ENCODE measurements around the gene CYB5RL. TPM values are rescaled to one million over a fixed set of nuclear protein-coding genes. Genes with fewer than 3 reads are reported as not detected.
"Not testable (repeated sequence)": the region's sequence is repeated elsewhere in the genome, so short reads cannot be mapped to it uniquely, and the experiment has no call there.

CYB5RL gene
- total RNA-seq, 1 donor from 2014 or later = 4.4 TPM

DNA sequence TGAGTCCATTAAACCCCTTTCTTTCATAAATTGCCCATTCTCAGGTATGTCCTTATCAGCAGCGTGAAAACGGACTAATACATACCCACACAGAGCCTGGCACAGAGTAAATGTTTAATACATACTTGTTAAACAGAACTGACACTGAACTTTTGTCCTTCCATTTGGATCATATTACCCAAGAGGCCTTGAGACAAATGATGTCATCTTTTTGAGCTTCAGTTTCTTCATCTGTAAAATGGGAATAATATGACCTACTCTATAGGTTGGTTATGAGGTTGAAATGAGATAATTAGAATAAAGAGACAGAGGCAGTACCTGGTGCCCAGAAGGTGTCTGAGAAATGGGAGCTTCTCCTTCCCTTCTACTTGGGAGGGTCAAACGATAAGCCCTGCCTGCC, 13.8 kb downstream of the CYB5RL start:
- no peak for DNase-seq

DNA sequence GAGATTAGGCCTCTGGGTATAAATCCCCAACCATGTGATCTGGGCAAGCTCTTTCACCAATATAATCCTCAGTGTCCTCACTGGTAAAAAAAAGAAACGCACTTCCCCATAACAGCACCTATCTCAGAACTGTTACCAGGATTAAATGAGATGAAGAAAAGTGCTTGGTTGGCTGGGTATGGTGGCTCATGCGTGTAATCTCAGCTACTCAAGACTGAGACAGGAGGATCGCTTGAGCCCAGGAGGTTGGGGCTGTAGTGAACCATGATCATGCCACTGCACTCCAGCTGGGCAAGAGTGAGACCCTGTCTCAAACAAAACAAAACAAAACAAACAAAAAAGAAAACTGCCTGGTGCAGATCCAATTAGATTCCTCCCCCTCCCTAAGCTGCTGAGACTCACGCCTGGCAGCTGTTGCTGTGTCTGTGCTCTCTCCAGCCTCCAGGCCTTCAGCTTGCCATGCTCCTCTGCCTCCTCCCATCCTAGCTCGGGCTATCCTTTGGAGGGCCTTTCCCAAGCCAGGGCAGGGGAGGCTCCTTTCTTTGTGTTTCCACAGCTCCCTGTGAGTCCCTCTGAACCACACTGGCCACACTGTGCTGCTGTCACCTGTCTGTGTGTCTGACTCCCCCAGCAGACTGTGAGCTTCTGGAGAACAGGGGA, 19.0 kb downstream of the CYB5RL start:
- DNase-seq = no peak

DNA sequence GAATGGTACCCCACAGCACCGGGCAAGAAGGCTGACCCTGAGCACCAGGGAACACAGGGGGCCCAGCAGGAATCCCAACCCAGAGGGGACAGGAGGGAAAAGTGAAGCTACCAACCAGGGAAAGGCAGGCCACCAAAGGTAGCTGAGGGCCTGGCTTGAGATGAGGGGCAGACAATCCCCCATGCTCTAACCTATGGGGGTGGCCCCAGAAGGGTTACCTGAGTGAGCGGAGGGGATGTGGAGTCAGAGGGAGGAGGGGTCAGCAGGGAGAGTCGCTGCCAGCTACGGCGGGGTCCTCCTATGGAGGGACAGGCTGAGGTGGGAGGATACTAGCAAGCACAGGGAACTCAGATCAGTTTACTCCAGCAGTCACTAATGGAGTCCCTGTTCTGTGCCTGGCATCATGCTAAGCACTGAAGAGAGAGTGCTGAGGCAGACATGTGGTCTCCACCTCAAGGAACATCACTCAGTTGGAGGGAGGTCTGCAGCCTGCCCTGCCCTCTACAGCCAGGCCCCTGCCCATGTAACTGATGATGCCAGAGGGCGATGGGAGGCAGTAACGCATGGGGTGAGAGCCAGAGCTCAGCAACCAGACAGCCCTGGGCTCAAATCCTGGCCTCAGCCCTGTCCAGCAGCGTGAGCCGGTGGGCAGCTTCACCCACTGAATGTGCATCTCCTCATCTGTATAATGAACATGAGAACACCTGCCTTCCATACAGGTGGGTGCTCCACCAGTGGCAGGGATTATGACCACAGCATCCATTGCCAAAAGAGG, 21.3 kb downstream of the CYB5RL start:
- DNase-seq = no peak

DNA sequence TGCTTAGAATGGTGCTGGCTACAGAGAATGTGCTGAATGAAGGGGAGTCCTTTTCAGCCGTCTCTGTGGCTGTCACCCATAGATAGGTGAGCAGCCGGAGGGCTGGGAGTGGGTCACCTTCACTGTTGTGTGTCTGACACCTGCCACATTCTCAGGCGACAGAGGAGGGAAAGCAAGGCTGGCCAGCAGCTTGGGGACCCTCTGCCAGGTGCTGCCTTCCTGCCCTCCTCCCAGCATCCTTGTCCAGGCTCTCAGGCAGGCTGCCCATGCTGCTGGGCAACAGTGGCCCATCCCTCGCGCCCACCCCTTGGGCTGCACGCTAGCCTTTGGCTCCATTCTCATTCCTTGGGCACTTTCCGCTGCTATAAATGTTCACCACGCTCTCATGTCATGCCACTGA, 22.1 kb downstream of the CYB5RL start:
- no peak for DNase-seq

DNA sequence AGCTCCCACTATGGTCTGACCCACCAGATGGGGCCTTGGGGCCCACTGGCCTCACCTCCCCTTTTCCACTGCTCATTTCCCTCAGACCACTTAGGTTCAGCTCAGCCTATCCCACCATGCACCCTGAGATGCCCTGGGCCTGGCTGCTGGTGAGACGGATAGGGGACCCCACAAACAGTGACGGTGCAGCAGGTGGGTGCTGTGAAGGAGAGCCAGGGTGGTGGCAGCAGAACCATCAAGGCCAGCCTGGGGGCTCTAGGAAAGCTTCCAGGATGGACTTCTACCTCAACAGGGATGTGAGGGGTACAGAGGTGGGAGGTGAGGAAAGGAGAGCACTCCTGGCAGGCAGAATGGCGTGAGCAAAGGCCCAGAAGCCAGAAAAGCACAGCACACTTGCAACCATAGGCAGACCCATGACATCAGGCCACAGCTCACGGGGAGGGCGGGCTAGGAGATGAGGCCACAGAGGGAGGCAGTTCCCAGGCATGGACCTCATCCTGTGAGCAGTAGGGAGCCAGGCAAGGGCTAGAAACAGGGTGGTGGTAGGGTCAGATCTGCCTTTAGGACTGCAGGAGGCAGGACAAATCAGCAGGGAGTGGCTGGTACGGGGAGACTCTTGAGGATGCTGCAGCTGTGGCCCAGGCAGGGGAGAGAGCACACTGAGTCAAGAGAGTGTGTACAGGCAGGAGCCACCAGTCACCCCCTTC, 23.1 kb downstream of the CYB5RL start:
- DNase-seq = no peak

DNA sequence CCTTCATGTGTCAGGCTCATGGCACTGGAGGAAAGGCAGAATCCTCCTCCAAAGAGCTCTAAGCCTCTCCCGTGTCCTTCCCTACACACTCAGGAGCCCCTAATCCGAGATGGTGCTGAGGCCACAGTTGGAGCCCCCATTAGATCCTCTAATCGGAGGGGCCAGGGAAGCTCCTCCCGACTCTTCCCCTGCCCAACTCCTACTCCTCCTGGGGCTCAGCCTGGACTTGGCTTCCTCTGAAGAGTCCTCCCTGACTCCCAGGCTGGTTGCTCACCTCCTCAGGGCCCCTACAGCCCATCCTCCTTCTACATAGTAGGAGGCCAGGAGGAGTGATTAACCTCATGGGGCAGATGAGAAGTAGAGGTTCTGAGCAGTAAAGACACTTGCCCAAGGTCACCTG, 25.7 kb downstream of the CYB5RL start:
- DNase-seq = no peak

DNA sequence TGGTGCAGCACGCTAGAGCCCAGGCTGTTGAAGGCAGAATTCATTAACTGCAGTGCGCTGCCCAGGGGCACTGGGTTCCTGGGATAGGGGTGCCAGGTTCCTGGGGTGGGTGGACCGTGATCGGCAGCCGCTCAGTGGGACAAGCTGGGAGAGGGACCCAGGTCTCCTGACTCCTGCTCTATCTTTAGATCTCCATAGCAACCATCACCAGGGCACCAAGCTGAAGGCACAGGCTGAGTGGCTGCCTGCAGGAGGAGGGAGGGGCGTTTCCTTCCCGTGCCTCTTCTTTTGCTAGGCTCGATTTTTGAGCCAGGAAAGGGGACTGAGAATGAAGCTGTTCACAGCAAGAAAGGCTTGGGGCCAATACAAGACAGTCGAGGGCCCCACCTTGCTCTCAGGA, 26.1 kb downstream of the CYB5RL start:
- peak; percentile 20 for DNase-seq

DNA sequence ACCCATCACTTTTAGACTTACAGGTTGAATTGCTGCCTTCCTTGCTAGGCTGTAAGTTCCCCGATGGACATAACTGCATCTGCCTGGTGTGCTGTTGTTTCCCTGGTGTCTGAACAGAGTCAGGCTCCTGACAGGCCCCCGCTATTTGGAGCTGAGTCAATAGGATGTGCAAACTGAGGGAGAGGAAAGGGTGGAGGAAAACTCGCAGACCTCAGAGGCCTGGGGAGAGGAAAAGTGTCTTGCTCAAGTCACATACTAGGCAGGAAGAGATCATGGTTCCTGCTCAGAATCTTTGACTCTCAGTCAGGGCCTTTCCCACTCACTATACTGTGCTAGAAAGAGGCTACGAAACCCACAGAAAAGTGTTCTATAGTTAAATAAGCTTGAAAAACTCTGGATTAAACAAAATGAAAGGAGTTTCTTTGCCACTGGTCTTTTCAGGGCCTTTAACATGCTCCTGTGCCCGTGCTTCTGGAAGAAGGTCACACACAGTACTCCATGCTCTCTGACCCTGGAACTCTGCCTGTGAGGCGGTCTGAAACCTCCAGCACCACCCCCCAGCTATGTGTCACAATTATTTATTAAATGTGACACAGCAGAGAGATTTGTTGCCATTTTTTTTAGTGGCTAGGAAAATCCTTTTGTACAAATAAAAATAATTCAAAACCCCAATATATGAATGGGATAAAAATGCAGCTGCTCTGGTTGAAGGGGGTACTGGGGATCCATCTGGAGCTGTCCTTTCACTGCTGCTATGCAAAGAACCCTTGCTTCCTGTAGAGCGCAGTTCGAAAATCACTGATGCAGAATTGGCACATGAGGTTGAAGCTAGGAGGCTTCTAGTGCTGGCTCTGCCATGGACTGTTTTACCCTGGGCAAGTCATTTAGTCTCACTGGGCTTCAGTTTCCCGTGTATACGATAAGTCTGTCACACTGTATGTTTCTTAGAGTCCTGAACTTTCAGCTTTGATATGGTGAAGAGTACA, 26.9 kb downstream of the CYB5RL start:
- no peak for DNase-seq

DNA sequence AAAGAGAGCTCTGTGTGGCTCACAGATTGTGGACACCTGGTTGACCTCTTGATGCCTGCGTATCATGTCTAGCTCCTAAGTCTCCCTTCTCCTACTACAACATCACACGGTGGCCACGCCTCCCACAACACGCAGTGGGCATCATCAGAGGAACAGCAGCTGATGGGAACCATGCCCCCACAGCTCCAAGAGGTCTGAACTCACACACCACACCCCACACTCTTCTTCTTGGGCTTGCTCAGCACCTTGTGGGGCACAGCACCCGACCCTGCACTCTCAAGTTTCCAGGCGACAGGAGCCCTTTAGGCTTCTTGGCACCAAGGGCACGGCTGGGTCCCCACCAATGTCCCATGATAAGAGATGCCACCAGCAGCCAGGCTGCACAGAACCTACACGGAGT, 28.2 kb downstream of the CYB5RL start:
- DNase-seq = no peak

DNA sequence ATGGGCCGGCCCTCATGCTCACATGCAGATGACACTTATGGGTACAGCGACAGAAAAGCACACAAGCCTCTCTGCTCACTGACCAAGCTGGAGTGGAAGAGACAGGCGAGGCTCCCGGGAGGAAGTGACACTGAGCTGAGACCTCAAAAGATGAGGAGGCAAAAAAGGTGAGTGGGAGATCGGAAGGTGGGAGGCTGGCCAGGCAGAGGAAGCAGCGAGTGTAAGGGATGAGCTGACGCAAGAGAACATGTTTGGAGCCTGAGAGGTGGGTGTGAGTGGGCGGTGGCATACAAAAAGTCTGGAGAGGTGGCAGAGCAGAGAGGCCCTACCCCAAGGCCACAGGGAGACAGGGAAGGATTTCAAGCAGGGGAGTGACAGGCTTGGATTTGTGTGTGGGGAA, 28.8 kb downstream of the CYB5RL start:
- no peak for DNase-seq

DNA sequence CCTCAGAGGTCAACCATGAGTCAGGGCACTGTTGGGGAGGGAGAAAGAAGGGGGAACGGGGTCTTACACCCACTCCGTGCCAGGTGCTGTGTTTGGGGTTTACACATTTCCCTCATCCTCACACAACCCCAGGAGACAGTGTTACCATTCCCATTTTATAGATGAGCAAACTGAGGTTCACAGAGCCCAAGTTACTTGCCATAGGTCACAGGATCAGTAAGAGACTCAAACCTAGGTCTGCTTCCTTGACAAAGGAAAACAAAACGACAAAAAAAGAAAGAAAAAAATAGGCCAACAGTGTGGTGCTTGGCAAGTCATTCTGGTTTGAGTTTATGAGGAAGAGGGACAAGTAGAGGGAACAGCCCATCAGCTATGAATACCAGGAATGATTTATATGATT, 30.8 kb downstream of the CYB5RL start:
- DNase-seq = no peak

DNA sequence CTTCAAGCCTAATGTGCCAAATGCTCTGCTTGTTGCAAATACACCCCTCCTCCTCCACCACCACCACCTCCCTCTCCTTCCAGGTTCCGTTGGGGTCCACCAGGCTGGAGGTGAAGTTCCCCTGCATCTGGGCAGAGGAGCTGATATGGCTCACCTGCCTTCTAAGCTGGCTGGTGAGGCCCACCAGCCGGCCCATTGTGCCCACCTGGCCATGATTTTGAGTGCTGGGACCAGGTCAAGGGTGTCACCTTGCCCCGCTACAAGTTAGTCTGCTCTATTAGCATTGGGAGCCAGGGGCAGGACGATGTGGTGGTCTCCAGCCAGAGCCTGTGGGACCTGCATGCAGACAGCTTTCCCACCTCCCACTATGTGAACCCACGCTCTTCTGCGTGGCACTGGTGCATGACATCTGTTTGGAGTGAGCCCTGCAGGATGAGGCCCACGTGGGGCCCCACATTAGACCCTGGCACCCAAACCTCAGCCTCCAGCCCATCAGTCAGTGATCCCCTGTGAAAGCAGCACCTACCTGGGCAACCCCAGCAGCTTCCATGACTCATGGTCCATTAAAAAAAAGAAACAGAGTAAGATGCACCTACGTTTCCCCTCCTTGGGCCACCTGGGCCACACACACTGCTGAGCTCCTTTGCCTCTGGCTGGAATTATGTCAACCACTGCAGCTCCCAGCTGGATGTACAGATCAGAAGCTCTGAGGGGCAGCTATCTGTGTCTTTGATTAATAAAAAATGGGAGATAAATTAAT, 31.4 kb downstream of the CYB5RL start:
- no peak for DNase-seq

DNA sequence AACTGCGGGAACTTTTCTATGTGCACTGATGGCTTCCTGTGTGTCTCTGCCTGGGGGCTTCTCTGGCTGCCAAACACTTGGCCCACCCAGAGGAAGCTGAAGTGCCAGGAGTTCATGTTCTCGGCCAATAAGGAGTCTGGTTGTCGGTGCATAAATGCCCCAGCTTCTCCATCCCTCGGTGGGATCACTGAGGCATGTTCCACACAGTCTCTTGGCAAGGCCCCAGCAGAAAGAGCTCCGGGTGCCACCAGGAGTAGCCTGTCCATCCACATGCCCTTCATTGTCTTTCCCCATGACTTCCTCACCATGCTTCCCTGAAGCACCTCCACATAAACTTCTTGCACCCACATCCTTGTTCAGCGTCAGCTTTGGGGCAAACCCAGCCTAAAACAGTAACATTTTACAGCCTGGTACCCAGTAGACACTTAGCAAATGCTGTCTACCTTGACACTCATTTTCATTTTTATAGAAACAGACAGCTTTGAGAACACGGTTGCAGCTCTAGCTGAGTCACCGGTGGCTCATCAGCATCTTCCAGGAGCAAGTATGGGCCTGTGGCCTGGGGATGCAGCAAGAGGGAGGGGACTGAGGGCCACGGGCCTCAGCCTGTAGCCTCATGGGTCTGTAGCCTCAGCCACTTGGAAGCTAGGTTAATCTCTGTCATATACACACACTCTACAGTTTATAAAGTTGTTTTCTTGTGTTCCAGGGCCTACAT, 32.2 kb downstream of the CYB5RL start:
- no peak for DNase-seq

DNA sequence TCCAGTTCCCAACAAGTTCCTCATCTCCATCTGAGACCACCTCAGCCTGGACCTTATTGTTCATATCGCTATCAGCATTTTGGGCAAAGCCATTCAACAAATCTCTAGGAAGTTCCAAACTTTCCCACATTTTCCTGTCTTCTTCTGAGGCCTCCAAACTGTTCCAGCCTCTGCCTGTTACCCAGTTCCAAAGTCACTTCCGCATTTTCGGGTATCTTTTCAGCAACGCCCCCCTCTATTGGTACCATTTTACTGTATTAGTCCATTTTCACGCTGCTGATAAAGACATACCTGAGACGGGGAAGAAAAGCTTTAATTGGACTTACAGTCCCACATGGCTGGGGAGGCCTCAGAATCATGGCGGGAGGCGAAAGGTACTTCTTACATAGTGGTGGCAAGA, 33.5 kb downstream of the CYB5RL start:
- DNase-seq = not testable (repeated sequence)

DNA sequence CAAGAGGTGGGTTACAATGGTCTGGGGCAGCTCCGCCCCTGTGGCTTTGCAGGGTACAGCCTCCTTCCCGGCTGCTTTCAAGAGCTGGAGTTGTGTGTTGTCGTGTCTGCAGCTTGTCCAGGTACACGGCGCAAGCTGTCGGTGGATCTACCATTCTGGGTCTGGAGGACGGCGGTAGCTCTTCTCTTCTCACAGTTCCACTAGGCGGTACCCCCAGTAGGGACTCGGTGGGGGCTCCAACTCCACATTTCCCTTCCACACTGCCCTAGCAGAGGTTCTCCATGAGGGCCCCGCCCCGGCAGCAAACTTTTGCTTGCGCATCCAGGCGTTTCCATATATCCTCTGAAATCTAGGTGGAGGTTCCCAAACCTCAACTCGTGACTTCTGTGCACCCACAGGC, 34.7 kb downstream of the CYB5RL start:
- no peak for DNase-seq

DNA sequence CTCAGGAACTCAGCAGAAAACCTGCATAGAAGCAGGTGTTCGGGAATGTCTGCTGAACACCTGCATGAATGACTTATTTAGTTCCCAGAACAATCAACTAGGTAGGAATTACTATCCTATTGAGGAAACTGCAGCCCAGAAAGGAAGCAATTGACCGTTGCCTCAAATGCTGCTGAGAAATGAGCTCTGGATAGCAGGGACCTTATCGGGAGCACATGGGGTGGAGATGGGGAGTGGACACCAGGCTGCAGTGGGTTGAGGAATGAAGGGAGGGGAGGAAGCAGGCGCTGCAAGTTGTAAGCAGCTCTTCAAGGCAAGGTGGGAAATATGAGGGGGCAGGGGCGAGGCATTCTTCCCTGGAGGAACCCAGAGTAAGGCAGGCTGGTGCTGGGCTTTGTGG, 36.3 kb downstream of the CYB5RL start:
- no peak for DNase-seq

DNA sequence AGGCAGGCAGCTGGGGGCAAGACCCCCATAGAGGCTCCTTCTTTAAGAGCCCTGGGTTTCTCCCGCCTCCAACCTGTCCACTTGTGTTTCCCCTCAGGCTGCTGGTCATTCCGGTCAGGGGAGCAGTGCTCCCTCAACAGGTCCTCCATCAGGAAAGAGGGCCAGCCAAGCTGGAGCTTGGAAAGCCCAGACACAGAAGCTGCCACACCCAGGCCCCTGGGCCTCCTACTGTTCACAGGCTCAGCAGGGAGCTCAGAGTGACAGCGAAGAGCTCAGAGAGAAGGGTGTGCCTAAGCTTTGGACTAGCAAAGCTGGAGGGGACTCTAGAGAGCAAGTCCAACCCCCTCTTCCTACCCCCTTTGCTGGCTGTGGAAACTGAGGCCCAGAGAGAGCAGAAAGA, 36.8 kb downstream of the CYB5RL start:
- no peak for DNase-seq

DNA sequence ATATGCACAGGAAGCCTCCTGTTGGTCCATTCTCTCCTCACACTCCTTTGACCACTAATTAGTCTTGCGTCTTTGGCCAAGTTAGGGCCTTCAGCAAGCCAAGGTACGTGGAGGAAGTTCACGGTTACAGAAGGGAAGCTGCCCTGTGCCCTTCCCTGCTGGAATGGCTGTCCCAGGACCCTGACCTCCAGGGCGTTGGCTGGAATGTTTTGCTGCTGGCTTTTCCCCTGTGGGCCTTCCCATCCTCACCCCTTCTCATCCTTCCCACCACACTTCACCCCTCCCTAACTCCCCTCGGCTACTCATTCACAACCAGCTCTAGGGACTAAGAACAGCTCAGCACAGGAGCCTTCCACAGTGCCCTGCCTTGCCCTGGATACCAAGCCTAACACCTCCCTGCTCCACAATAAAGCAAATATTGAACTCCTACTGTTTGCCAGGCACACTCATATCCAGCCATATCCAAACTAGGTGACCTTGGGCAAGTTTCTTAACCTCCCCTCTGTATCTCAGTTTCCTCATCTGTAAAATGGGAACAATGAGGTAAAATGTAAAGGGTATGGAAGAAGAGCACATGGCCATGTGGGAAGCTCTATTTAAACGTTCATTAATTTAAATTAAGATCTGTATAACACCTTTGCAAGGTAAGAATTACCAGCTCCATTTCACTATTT, 38.2 kb downstream of the CYB5RL start:
- DNase-seq = no peak

DNA sequence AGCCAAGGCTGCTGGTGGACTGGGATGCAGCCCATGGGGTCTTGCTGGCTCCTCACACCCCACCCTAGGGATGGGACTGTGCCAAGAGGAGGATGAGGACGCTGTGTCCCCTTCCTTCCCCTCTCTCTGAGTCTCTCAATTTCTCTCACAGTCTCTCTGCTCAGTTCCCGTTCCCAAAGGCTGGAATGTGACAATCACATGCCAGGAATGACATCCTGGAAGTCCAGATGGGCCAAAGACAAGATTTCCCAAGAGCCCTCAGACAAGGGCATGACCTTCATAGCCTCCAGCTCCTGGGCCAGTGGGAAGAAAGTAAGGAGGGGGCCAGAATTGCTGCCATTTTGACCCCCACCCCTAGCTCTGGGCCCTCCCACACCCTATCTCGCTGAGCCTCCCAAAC, 39.5 kb downstream of the CYB5RL start:
- DNase-seq = no peak

DNA sequence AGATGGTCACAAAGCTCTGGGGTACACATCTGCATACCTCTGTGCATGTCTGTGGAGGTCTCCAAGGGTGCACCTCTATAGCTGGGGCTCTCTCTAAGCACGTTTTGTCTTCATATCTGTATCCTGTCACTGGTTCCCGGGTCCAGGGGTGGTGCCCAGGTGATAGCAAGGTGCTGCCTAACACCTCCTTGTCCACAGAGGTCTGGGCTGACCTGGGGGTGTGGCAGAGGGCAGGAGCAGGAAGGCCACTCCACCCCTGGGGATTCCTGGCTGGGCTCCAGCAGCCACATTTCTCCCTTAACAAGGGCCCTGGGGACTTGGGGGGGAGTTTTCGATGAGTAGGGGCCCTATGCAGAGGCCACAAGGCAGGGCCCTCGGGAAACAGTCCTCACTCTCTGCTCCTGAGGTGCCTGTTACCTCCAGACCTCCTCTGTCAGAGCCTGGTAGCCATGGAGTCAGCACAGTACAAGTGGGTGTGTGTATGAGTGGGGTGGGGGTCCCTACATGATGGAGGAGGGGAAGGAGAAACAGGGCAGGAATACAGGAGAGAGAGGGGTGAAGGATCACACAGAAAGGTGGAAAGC, 40.0 kb downstream of the CYB5RL start:
- DNase-seq = no peak

Measured in occipital lobe (tissue), 2 donors.